ENCODE data around the gene CDH2.

GRCh38 chr18:28168725-28169124 lies 8.2 kb downstream of the CDH2 start:
- TF ChIP-seq CTCF (IDR thresholded peaks at IDR 0.05; ENCODE audit: poor library complexity) (no peak), EZH2 (IDR thresholded peaks at IDR 0.05; ENCODE audit: borderline replicate concordance) (no peak)
